NT2/D1 (cell line): ENCODE measurements around the gene WDR31.

Experiments
- DNase-seq: peaks from one replicate; pipeline ENCODE4 v3.0.0-alpha.2; 2011; ENCODE audit warnings: low read depth, low spot score
- H3K27me3 ChIP-seq: 2 replicates; pipeline ENCODE4 v1.6.0; 2011; ENCODE audit warnings: mild to moderate bottlenecking; ENCODE audit not compliant: insufficient read length, insufficient read depth
- H3K36me3 ChIP-seq: 2 replicates; pipeline ENCODE4 v1.6.1; 2011; ENCODE audit warnings: mild to moderate bottlenecking, low read length, mixed read lengths; ENCODE audit not compliant: insufficient read depth, insufficient read length
- H3K4me1 ChIP-seq: 2 replicates; pipeline ENCODE4 v1.5.1; 2011; ENCODE audit not compliant: insufficient read depth, insufficient read length
- H3K4me3 ChIP-seq: 2 replicates; pipeline ENCODE4 v1.5.1; 2011; ENCODE audit warnings: low read depth; ENCODE audit not compliant: insufficient read length
- H3K9ac ChIP-seq: 2 replicates; pipeline ENCODE4 v1.6.0; 2011; ENCODE audit warnings: low read depth; ENCODE audit not compliant: insufficient read length
- H3K9me3 ChIP-seq: 2 replicates; pipeline ENCODE4 v1.5.1; 2011; ENCODE audit warnings: mild to moderate bottlenecking, low read length; ENCODE audit not compliant: insufficient read depth
- SUZ12 ChIP-seq: IDR thresholded peaks from 2 replicates; pipeline ENCODE4 v1.6.1; 2011; ENCODE audit not compliant: insufficient read length, insufficient read depth; ENCODE audit errors: extremely low read depth
- YY1 ChIP-seq: IDR thresholded peaks from 2 replicates; pipeline ENCODE4 v1.6.1; 2011; ENCODE audit not compliant: insufficient read length, insufficient read depth
- ZNF274 ChIP-seq: IDR thresholded peaks from 2 replicates; pipeline ENCODE4 v1.6.1; 2011; ENCODE audit warnings: mild to moderate bottlenecking, low read depth, low read length

Gene WDR31

DNA sequence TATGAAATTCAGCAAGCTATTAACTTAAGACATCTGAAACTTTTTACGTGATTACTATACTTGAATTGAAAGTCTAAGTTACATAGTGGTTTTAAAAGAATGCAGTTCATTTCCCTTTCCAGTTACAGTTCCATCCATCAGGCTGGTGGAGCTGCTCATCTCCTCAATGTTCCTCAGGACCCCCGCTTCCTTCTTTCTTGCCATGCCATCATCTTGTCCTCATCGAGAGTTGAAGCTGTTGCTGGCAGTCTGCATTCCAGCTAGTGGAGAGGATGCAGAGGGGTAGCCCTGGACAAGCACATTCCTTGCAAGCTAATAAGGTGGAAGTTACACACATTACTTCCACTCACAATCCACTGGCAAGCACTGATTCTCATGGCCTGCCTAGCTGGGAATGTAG is 28.1 kb downstream of the WDR31 start:
- H3K9ac ChIP-seq = no peak overlapping the region
- DNase-seq = no peak

DNA sequence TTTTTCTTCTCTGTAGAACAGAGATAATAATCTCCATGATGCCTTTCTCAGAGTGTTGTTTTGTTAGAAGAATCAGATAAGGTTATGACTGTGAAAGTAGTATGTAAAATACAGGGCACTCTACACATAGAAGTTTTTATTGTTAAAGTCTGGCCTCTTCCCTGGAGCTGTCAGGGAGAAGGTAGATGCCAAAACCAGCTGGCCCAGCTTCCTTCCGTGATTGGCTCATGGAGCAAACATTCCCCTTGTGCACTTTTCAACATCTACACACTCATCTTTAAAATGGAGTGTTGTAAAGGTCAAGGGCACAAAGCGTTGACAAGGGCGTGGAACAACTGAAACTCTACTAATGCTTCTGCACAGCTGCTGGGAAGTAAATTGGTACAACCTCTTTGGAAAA is 29.5 kb downstream of the WDR31 start:
- Histone ChIP-seq H3K9me3 (no peaks in the 10 kb centered on the region), H3K4me3 (no peak overlapping the region), H3K27me3 (no peaks in the 10 kb centered on the region), H3K4me1 (peaks cover 3% of the 10 kb centered on the region), H3K36me3 (no peaks in the 10 kb centered on the region), H3K9ac (no peak overlapping the region)
- TF ChIP-seq YY1 (no peak), ZNF274 (no peak), SUZ12 (no peak)
- no peak for DNase-seq

More for the DNA sequence above, 28.1 kb downstream of the WDR31 start:
- TF ChIP-seq ZNF274 (no peak), SUZ12 (no peak), YY1 (no peak)
- no peaks in the 10 kb centered on the region for H3K36me3 ChIP-seq
- no peaks in the 10 kb centered on the region for H3K9me3 ChIP-seq
- H3K4me1 ChIP-seq = peaks cover 3% of the 10 kb centered on the region
- H3K27me3 ChIP-seq = no peaks in the 10 kb centered on the region
- no peak overlapping the region for H3K4me3 ChIP-seq

DNA sequence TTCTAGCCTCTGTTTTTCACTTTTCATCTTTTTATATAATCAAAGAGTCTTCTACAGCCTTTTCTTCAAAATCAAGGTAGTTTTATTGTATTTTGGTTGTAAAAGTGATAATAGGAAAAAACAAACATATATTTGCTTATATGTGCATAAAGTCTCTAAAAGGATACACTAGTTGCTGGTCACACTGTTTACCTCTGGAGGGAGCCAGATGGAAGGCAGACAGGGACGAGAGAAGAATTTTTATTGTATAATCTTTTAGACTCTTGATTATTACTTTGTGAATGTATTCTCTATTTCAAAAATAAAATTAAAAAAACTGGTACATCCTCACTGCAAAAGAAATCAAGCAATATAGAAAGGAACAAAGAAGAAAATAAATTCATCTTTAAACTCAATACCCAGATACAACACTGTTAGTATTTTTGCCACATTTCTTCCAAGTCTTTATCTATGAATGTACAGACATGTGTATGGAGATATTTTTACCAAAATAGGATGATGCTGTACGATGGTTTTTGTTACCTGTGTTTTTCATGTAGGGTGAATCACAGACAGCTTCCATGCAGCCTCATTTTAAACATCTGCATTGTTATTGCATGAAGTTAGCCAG is 30.8 kb downstream of the WDR31 start:
- no peak for DNase-seq
- H3K36me3 ChIP-seq = no peaks in the 10 kb centered on the region
- no peak overlapping the region for H3K4me3 ChIP-seq
- no peaks in the 10 kb centered on the region for H3K27me3 ChIP-seq
- H3K9me3 ChIP-seq = no peaks in the 10 kb centered on the region
- peaks cover 3% of the 10 kb centered on the region for H3K4me1 ChIP-seq
- H3K9ac ChIP-seq = no peak overlapping the region
- TF ChIP-seq ZNF274 = no peak
- no peak for TF ChIP-seq YY1
- TF ChIP-seq SUZ12 = no peak

DNA sequence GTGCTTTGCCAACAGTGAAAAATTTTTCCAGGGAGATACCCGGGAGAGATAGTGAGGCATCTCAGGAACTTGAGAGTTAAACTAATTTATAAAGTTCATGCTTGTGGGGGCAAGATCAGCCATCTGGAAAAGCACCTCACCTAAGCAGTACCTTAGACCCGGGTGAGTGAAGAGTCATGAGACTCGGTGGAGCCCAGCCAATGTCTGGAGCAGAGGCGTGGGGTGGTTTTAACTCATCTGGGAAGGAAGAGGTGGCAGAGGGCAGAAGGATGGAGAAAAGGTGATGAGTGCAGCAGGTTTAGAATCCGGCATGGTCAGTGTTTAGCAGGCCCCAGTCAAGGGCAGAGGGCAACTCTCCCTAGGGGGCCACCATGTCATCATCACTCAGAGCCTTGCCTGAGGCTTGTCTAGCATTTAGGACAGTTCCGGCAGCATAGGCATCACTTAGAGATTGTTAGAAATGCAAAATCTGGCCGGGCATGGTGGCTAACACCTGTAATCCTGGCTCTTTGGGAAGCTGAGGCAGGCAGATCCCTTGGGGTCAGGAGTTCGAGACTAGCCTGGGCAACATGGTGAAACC is 32.6 kb downstream of the WDR31 start:
- no peak for TF ChIP-seq SUZ12
- TF ChIP-seq ZNF274 = no peak
- no peak for TF ChIP-seq YY1
- Histone ChIP-seq H3K36me3 (no peaks in the 10 kb centered on the region), H3K9ac (no peak overlapping the region), H3K4me3 (no peak overlapping the region), H3K27me3 (no peaks in the 10 kb centered on the region), H3K4me1 (peaks cover 9% of the 10 kb centered on the region), H3K9me3 (no peaks in the 10 kb centered on the region)
- DNase-seq = no peak

DNA sequence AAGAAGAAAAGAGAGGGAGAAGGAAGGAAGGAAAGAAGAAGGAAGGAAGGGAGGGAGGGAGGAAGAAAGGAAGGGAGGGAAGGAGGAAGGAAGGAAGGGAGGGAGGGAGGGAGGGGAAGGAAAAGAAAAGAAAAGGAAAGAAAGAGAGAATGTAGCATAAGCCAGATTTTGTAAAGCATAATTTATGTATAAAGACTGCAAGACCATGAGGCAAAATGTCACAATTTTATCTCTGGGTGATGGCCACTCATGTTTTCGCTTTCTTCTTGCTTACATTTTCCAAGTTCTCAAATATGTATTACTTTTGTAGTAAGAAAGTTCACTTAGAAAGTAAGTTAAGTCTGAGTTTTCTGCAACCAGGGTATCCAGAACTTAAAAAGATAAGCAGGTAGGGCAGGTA is 33.5 kb downstream of the WDR31 start:
- TF ChIP-seq YY1 (no peak), SUZ12 (no peak), ZNF274 (no peak)
- H3K36me3 ChIP-seq = no peaks in the 10 kb centered on the region
- no peaks in the 10 kb centered on the region for H3K9me3 ChIP-seq
- no peak overlapping the region for H3K9ac ChIP-seq
- no peak overlapping the region for H3K4me3 ChIP-seq
- H3K4me1 ChIP-seq = peaks cover 9% of the 10 kb centered on the region
- no peaks in the 10 kb centered on the region for H3K27me3 ChIP-seq
- DNase-seq = no peak

DNA sequence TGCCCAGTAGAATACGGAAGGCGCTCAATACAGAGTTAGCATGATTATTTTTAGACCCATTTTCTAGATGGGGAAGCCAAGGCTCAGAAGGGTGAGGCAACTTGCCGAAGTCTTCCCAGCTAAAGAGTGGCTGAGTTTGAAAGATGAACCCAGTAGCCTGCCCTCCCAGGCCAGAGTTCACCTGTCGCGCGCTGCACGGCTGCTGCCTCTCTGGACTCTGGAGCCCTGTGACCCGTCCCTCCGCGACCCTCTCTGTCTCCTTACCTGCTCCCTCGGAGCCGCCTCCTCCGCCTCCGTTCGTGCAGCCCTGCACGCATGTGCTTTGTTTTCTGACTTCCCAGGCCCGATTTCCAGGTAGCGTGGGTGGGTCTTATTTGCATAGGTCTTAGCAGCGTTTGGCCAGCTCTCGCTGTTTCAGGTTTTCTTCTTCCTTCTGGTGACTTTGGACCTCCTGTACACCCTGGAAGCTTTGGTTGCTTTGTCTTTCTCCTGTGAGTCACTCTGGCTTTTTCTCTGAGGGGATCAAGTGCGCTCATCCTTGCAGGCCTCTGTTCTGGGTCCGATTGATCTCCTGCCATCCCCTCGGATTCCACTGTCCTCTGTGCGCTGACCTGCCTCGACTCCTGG is 37.2 kb downstream of the WDR31 start, which contains the start of gene RNF183:
Gene RNF183, minus strand, starts transcription at position 585 of the 627 bp plus-strand sequence. CDS start 5,192 bp downstream, outside the sequence.
- no peak within 1 kb of the TSS for H3K9ac ChIP-seq
- DNase-seq = no peak

DNA sequence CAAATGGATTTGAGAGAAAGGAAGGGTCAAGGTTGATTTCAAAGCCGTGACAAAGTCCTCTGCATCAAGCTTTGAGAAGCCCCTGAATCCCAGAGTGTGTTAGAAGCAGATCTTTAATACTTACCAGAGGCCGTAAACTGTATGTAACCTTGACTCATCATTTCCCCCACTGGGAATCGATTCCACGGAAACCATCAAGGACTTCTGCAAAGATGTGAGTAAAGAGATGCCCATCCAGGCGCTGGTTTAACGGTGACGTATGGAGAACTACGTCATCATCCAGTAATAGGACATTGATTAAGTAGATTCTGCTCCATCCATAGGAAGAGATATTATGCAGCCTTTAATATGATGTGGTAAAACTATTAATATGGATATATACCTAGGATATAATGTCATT is 38.5 kb downstream of the WDR31 start:
- H3K9me3 ChIP-seq = no peaks in the 10 kb centered on the region
- H3K9ac ChIP-seq = no peak overlapping the region
- H3K36me3 ChIP-seq = no peaks in the 10 kb centered on the region
- H3K4me1 ChIP-seq = peaks cover 6% of the 10 kb centered on the region
- TF ChIP-seq YY1 (no peak), ZNF274 (no peak), SUZ12 (no peak)
- no peaks in the 10 kb centered on the region for H3K27me3 ChIP-seq
- DNase-seq = no peak
- no peak overlapping the region for H3K4me3 ChIP-seq

More for the DNA sequence above, 37.2 kb downstream of the WDR31 start, which contains the start of gene RNF183:
- H3K4me1 ChIP-seq = peaks cover 9% of the 10 kb centered on the region
- no peaks in the 10 kb centered on the region for H3K36me3 ChIP-seq
- no peaks in the 10 kb centered on the region for H3K27me3 ChIP-seq
- H3K4me3 ChIP-seq = no peak within 1 kb of the TSS
- TF ChIP-seq SUZ12 (no peak), ZNF274 (no peak), YY1 (no peak)
- H3K9me3 ChIP-seq = no peaks in the 10 kb centered on the region
